ENCODE measurements around the gene GALNT1.

Gene GALNT1

GRCh38 chr18:35745814-35746213 lies 164.3 kb downstream of the GALNT1 start:
- no peaks in the 10 kb centered on the region for H3K9me3 ChIP-seq (ENCODE audit: severe bottlenecking)
- ATAC-seq (ENCODE audit: low read depth): no peak
- H3K4me1 ChIP-seq (ENCODE audit: insufficient read depth, poor library complexity, severe bottlenecking): no peaks in the 10 kb centered on the region
- no peak for TF ChIP-seq CTCF (IDR thresholded peaks at IDR 0.05; ENCODE audit: poor library complexity, severe bottlenecking)
- no peaks in the 10 kb centered on the region for H3K27me3 ChIP-seq (ENCODE audit: insufficient read depth, poor library complexity, severe bottlenecking)
- no peak overlapping the region for H3K4me3 ChIP-seq (ENCODE audit: severe bottlenecking)
- no peak overlapping the region for H3K27ac ChIP-seq (ENCODE audit: poor library complexity, severe bottlenecking)
- H3K36me3 ChIP-seq (ENCODE audit: low read depth): no peaks in the 10 kb centered on the region
- DNase-seq (ENCODE audit: low spot score): no peak

- no peak for ATAC-seq (ENCODE audit: low read depth)
- Histone ChIP-seq H3K27me3 (ENCODE audit: insufficient read depth, poor library complexity, severe bottlenecking) (no peaks in the 10 kb centered on the region), H3K9me3 (ENCODE audit: severe bottlenecking) (no peaks in the 10 kb centered on the region), H3K36me3 (ENCODE audit: low read depth) (no peaks in the 10 kb centered on the region), H3K4me1 (ENCODE audit: insufficient read depth, poor library complexity, severe bottlenecking) (no peaks in the 10 kb centered on the region), H3K4me3 (ENCODE audit: severe bottlenecking) (no peak overlapping the region), H3K27ac (ENCODE audit: poor library complexity, severe bottlenecking) (no peak overlapping the region)
- DNase-seq (ENCODE audit: low spot score): no peak
- no peak for TF ChIP-seq CTCF (IDR thresholded peaks at IDR 0.05; ENCODE audit: poor library complexity, severe bottlenecking)
Measured at GRCh38 chr18:35746826-35747339, 165.3 kb downstream of the GALNT1 start.

- no peak for TF ChIP-seq CTCF (IDR thresholded peaks at IDR 0.05; ENCODE audit: poor library complexity, severe bottlenecking)
Measured at GRCh38 chr18:35747894-35748472, 166.4 kb downstream of the GALNT1 start.

DNA sequence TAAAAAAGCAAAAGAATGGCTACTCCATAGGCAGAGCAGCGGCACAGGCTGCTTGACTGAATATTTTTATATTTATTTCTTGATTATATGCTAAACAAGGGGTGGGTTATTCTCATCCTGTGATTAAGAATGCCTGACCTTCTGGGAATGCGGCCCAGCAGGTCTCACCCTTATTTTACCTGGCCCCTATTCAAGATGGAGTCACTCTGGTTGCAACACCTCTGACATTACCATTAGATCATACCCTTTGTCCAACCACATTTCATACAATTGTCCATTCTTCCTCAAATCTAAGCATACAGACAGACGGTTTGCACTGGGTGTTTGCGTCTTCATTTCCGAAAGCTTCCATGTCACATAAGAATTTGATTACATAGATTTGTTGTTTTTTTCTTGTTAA lies 168.2 kb downstream of the GALNT1 start:
- ATAC-seq (ENCODE audit: low read depth) (peak; percentile 27; the same call in 1 of the 3 replicates), DNase-seq (ENCODE audit: low spot score) (no peak)
- Histone ChIP-seq H3K9me3 (ENCODE audit: severe bottlenecking) (no peaks in the 10 kb centered on the region), H3K4me1 (ENCODE audit: insufficient read depth, poor library complexity, severe bottlenecking) (no peaks in the 10 kb centered on the region), H3K4me3 (ENCODE audit: severe bottlenecking) (no peak overlapping the region), H3K36me3 (ENCODE audit: low read depth) (no peaks in the 10 kb centered on the region), H3K27ac (ENCODE audit: poor library complexity, severe bottlenecking) (no peak overlapping the region), H3K27me3 (ENCODE audit: insufficient read depth, poor library complexity, severe bottlenecking) (no peaks in the 10 kb centered on the region)
- no peak for TF ChIP-seq CTCF (IDR thresholded peaks at IDR 0.05; ENCODE audit: poor library complexity, severe bottlenecking)

More at GRCh38 chr18:35747894-35748472, 166.4 kb downstream of the GALNT1 start:
- no peak overlapping the region for H3K27ac ChIP-seq (ENCODE audit: poor library complexity, severe bottlenecking)
- no peak for ATAC-seq (ENCODE audit: low read depth)
- no peak overlapping the region for H3K4me3 ChIP-seq (ENCODE audit: severe bottlenecking)
- H3K27me3 ChIP-seq (ENCODE audit: insufficient read depth, poor library complexity, severe bottlenecking): no peaks in the 10 kb centered on the region
- no peaks in the 10 kb centered on the region for H3K9me3 ChIP-seq (ENCODE audit: severe bottlenecking)
- no peak for DNase-seq (ENCODE audit: low spot score)
- H3K36me3 ChIP-seq (ENCODE audit: low read depth): no peaks in the 10 kb centered on the region
- H3K4me1 ChIP-seq (ENCODE audit: insufficient read depth, poor library complexity, severe bottlenecking): no peaks in the 10 kb centered on the region

GRCh38 chr18:35750929-35751328 lies 169.4 kb downstream of the GALNT1 start:
- Histone ChIP-seq H3K9me3 (ENCODE audit: severe bottlenecking) (no peaks in the 10 kb centered on the region), H3K36me3 (ENCODE audit: low read depth) (no peaks in the 10 kb centered on the region), H3K27me3 (ENCODE audit: insufficient read depth, poor library complexity, severe bottlenecking) (no peaks in the 10 kb centered on the region), H3K4me3 (ENCODE audit: severe bottlenecking) (no peak overlapping the region), H3K4me1 (ENCODE audit: insufficient read depth, poor library complexity, severe bottlenecking) (no peaks in the 10 kb centered on the region), H3K27ac (ENCODE audit: poor library complexity, severe bottlenecking) (no peak overlapping the region)
- ATAC-seq (ENCODE audit: low read depth): no peak
- TF ChIP-seq CTCF (IDR thresholded peaks at IDR 0.05; ENCODE audit: poor library complexity, severe bottlenecking): no peak
- no peak for DNase-seq (ENCODE audit: low spot score)

All from RWPE2 (cell line).